ENCODE measurements around the gene MYH2.
"Not testable (repeated sequence)": the region's sequence is repeated elsewhere in the genome, so short reads cannot be mapped to it uniquely, and the experiment has no call there.

Gene MYH2

DNA sequence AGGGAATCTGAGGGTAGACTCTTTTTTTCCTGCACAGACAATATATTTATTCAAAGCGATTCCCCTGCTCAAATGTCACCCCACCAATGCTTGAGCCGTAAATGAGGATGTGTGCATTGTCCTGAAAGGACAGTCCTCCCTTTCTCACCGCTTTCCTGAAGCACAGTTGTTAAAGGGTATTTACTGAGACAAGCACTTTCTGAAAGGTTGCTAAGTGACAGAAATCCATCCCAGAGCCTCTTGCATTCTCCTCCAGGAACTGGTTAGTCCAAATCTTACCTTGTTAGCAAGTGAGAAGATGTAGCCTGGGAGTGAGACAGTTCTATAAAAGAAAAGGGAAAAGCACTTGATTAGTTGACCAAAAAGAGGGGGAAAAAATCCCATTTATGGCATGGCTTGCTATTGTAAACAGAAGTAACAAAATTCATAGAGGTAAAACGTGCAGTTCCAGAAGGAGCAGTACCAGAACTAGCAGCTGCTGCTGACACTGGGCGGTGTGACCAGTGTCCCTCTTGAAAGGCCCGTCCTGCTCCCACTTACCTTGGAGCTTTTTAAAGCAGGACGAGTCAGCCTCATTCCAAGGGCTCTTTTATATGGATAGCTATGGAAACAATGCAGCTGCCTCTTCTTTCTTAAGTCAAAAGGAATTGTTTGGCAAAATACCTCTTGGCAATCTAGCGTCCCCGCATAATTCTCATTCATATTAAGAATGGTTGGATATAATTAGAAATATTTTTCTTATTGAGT is at the start of gene MYH2:
Gene MYH2, minus strand, starts transcription at position 563 of the 747 bp plus-strand sequence. CDS start 1,738 bp downstream, outside the sequence.
- no peak for DNase-seq (ENCODE audit: low spot score)

- no peak for DNase-seq (ENCODE audit: low spot score)
Observed at GRCh38 chr17:10598621-10599020, 49.2 kb upstream of the MYH2 start.

DNA sequence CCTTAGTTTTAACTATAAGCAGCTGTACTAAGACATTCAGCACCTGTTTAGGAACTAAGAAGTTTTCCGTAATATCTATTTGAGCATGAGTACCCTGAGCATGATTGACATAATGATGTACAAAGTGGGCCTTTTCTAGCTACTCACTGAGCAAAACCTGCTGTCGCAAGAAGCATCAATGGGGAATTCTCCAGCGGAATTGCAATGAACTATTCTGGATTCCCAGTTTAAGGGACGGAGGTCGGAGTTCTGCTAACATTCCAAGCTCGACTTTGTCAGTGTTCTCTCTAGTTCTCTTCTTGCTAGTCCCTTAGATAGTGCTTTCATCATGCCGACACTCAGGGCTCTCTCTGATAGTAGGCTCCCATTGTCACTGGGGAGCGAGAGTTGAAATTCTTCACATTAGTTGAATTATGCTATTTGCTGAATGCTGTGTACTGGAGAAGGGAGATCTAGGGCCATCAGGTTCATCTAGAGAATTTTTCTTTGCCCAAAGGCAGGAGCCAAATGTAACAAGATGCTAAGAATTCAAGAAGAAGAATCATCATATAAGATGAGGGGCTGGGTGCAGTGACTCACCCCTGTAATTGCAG is 40.2 kb upstream of the MYH2 start:
- DNase-seq (ENCODE audit: low spot score) = no peak

- no peak for DNase-seq (ENCODE audit: low spot score)
Observed at GRCh38 chr17:10585529-10585928, 36.1 kb upstream of the MYH2 start.

- DNase-seq (ENCODE audit: low spot score) = no peak
Observed at GRCh38 chr17:10583834-10584233, 34.4 kb upstream of the MYH2 start.

GRCh38 chr17:10579270-10579669 is 29.8 kb upstream of the MYH2 start:
- no peak for DNase-seq (ENCODE audit: low spot score)

GRCh38 chr17:10574324-10574723 is 24.9 kb upstream of the MYH2 start:
- DNase-seq (ENCODE audit: low spot score) = no peak

GRCh38 chr17:10563991-10564660 is 14.7 kb upstream of the MYH2 start:
- DNase-seq (ENCODE audit: low spot score) = no peak

DNA sequence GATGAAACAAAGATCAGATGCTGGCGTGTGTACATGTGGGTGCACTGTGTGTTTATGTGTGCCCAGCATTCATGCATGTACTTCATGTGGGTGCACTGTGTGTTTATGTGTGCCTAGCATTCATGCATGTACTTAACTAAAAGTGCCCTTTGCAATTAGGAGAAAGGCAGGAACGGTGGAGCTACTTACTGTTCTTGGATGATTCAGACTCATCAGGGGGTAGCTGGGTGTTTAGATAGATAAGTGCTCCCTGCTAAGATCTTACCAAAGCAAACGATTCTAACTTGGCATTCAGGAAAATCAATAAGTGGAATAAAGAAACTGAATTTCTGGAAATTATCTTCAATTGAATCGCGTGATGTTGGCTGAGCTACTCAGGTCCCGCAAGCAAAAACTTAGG is 8.6 kb upstream of the MYH2 start:
- no peak for DNase-seq (ENCODE audit: low spot score)

DNA sequence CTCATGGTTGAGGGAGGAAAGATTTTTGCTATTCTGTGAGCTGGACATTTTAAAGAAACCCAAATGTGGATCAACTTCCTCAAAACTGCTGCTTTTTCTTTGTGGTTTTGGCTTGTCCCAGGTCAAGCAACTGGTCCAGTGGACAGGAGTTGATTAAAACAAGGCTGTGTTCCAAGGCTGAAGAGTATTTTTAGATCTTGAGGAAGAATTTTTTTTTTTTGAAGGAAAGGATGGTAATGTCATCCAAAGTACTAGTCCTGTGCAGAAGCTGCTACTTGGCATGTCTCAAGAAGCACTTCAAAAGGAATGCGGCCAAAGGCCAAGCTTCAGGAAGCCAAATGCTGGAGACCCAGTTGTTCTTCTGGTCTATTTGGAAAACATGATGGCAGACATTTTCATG is 8.0 kb upstream of the MYH2 start:
- no peak for DNase-seq (ENCODE audit: low spot score)

DNA sequence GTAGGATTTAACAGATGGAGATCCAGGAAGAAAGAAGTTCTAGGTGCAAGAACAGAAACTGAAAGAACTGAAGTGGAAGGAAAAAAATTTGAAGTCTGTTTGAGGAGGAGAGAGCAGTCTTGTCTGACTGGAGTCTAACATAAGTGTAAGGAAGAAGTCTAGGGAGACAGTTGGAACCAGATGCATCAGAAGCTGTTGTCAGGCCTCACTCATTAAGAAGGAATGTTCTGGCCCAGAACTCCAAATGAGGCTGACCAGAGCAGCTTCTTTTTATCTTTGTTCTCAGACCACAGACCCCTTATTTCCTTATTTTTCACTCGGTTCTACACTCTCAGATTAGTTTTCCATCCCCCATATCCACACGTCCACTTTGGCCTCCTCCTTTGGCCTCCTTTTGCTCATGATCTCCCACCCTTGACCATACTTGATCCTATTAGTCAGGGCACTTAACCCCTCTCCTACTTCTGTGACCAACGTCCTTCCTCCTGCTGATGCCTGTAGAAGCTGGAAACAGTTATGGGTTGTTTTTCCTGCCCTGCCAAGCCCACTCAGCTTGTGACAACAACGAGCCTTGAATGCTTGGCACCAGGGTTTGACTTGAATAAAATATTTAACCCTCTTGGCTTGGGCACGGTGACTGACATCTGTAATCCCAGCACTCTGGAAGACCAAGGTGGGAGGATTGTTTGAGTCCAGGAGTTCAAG is 7.0 kb upstream of the MYH2 start:
- no peak for DNase-seq (ENCODE audit: low spot score)

GRCh38 chr17:10550014-10550413 is 556 bp upstream of the MYH2 start:
- DNase-seq (ENCODE audit: low spot score) = no peak

DNA sequence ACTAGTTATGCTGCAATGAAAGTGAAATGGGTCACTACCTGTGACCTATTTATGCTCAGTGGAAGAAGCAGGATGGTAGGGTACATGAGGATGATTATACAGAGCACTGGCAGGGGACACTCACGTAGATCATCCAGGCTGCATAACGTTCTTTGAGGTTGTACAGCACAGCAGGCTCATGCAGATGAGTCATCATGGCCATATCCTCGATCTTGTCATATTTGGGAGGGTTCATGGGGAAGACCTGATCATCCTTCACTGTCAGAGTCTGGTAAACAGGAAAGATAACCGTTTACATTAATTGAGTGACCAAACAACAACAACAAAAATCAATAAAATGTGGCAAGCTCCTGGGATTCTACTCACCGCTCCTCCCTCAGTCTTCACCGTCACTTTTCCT is 2.1 kb downstream of the MYH2 start:
- DNase-seq (ENCODE audit: low spot score) = no peak

DNA sequence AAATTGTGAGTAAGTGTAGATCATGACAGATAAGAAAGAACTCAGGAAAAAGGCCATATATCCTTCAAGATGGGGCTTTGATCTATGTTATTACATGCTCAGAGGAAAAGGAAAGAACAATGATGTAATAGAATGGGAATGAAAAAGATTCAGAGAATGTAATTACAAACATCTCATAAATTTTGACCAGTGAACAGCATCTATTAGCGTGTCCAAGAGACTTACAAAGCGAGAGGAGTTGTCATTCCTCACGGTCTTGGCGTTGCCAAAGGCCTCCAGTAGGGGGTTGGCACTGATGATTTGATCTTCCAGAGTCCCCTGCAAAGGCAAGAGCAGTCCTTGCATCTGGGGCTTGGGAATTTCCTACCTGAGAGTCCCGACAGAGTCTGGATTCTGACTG is 6.0 kb downstream of the MYH2 start:
- DNase-seq (ENCODE audit: low spot score) = not testable (repeated sequence)

DNA sequence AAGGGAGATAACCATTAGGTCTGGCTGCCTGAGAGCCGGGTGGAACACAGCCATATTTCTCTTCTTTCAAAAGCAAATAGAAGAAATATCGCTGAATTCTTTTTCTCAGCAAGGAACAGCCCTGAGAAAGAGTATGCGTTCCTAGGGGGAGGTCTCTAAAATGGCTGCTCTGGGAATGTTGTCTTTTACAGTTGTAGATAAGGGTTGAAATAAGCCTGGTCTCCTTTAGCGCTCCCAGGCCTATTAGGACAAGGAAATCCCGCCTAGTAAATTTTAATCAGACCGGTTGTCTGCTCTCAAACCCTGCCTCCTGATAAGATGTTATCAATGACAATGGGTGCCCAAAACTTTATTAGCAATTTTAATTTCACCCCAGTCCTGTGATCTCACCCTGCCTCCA is 8.3 kb downstream of the MYH2 start:
- not testable (repeated sequence) for DNase-seq (ENCODE audit: low spot score)

- no peak for DNase-seq (ENCODE audit: low spot score)
Observed at GRCh38 chr17:10532026-10532425, 17.4 kb downstream of the MYH2 start.

DNA sequence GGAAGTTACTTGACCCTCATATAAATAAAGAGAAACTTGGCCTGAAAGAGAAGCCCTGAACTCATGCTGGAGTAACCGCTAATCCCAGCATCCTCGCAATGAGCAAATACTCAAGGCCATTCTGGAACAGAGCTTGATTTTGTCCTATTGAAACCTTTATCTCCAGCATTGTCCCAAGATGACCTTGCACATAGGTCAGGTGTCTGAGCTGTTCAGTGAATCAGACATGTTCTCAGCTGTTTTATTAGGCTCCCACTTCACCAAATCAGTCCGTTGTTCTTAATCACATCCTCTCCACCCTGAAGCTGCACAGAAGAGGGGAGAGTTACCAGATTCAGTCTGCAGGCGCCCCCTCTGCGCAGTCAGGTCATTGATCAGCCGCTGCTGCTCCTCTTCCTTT is 22.0 kb downstream of the MYH2 start:
- no peak for DNase-seq (ENCODE audit: low spot score)

DNA sequence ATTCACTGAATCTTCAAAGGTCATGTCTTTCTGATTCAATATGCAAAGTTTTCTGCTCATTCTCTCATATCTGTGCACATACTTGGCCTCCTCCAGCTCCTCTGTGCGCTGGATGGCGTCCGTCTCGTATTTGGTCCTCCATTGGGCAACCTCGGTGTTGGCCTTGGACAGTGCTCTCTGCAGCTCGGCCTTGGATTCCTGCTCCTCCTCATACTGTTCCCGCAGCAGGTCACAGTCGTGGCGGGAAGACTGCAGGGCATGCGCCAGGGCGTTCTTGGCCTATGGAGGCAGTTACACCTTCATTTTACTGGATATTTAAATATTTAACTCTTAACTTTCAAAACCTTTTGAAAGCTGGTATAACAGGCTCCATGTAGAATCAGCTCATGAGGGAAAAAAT is 22.9 kb downstream of the MYH2 start:
- DNase-seq (ENCODE audit: low spot score) = no peak

DNA sequence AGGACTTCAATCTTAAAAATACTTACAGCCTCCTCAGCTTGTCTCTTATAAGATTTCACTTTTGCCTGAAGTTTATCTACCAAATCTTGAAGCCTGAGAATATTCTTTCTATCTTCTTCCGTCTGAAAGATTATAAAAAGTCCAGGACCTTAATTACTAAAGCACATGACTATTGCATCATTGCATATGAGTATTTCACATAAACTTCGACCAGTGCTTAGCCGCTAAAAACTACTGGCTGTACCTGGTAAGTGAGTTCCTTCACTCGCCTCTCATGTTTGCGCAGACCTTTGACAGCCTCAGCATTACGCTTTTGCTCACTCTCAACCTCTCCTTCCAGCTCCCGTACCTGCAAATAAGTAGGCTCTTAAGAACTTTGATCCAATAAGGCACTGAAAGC is 26.4 kb downstream of the MYH2 start:
- no peak for DNase-seq (ENCODE audit: low spot score)

GRCh38 chr17:10521949-10522348 is 27.5 kb downstream of the MYH2 start:
- no peak for DNase-seq (ENCODE audit: low spot score)

- DNase-seq (ENCODE audit: low spot score) = no peak
Observed at GRCh38 chr17:10518271-10519037, 31.0 kb downstream of the MYH2 start, which contains the start of gene MYH1. Gene MYH1, minus strand, starts transcription at chr17:10518542. Its CDS starts 1,900 bp downstream, at chr17:10516642.

GRCh38 chr17:10516638-10517037 is 32.8 kb downstream of the MYH2 start:
- no peak for DNase-seq (ENCODE audit: low spot score)
